Mesendoderm (in vitro differentiated cells): Measurements from ENCODE around the gene GPHN.

Experiments used
- DNase-seq: peaks from one replicate; pipeline ENCODE4 v3.0.0; 2013
- H2AK5ac ChIP-seq: 2 replicates; pipeline ENCODE4 v1.6.1; 2013; ENCODE audit warnings: low read length, inconsistent platforms
- H2BK120ac ChIP-seq: 2 replicates; pipeline ENCODE4 v1.6.1; 2013; ENCODE audit warnings: low read depth, mild to moderate bottlenecking, low read length, moderate library complexity, mixed read lengths
- H2BK15ac ChIP-seq: replicated peaks from 2 replicates; pipeline ENCODE4 v1.6.1; 2013; ENCODE audit warnings: low read depth, mild to moderate bottlenecking, moderate library complexity
- H2BK5ac ChIP-seq: 2 replicates; pipeline ENCODE4 v1.6.1; 2013; ENCODE audit warnings: low read length, inconsistent platforms
- H3K18ac ChIP-seq: 2 replicates; pipeline ENCODE4 v1.6.1; 2013; ENCODE audit warnings: mild to moderate bottlenecking, low read length, mixed read lengths
- H3K23ac ChIP-seq: one replicate; pipeline ENCODE4 v1.6.1; 2013; ENCODE audit warnings: low read length
- H3K27ac ChIP-seq: 2 replicates; pipeline ENCODE4 v1.5.1; 2013; ENCODE audit warnings: low read depth, mild to moderate bottlenecking, inconsistent platforms, low read length, moderate library complexity
- H3K27me3 ChIP-seq: 2 replicates; pipeline ENCODE4 v1.6.1; 2013; ENCODE audit warnings: low read length, control low read depth, mild to moderate bottlenecking, inconsistent platforms; ENCODE audit not compliant: insufficient read depth, poor library complexity
- H3K36me3 ChIP-seq: 2 replicates; pipeline ENCODE4 v1.6.1; 2013; ENCODE audit warnings: low read length, inconsistent platforms; ENCODE audit not compliant: control insufficient read depth, insufficient read depth
- H3K4ac ChIP-seq: one replicate; pipeline ENCODE4 v1.6.1; 2013; ENCODE audit warnings: low read depth, mild to moderate bottlenecking, low read length, moderate library complexity
- H3K4me1 ChIP-seq: 2 replicates; pipeline ENCODE4 v1.6.1; 2013; ENCODE audit warnings: low read depth, low read length, inconsistent platforms; ENCODE audit not compliant: control insufficient read depth
- H3K4me2 ChIP-seq: 2 replicates; pipeline ENCODE4 v1.6.1; 2013; ENCODE audit warnings: low read length
- H3K4me3 ChIP-seq: 2 replicates; pipeline ENCODE4 v1.5.1; 2013; ENCODE audit warnings: mild to moderate bottlenecking, low read length
- H3K56ac ChIP-seq: one replicate; pipeline ENCODE4 v1.6.1; 2013; ENCODE audit warnings: low read length
- H3K79me1 ChIP-seq: 2 replicates; pipeline ENCODE4 v1.6.1; 2013; ENCODE audit warnings: low read length, inconsistent platforms
- H3K79me2 ChIP-seq: 2 replicates; pipeline ENCODE4 v1.6.1; 2013; ENCODE audit warnings: mild to moderate bottlenecking, low read length; ENCODE audit not compliant: control insufficient read depth, insufficient read depth
- H3K9ac ChIP-seq: 2 replicates; pipeline ENCODE4 v1.6.1; 2013; ENCODE audit warnings: low read length, inconsistent platforms
- H4K5ac ChIP-seq: one replicate; pipeline ENCODE4 v1.6.1; 2013; ENCODE audit warnings: low read length
- H4K8ac ChIP-seq: one replicate; pipeline ENCODE4 v1.6.1; 2013; ENCODE audit warnings: low read depth, mild to moderate bottlenecking, control low read depth, low read length, moderate library complexity
- WGBS: extraction: QIAGEN DNeasy Blood & Tissue Kit; methylation state at CpG from one replicate; pipeline ENCODE4 v1.1.7; 2013; ENCODE audit warnings: low lambda C conversion rate, missing lambda C conversion rate; ENCODE audit not compliant: insufficient coverage; ENCODE audit errors: extremely low coverage; 5-methylcytosine and 5-hydroxymethylcytosine counted together

The GPHN gene

DNA sequence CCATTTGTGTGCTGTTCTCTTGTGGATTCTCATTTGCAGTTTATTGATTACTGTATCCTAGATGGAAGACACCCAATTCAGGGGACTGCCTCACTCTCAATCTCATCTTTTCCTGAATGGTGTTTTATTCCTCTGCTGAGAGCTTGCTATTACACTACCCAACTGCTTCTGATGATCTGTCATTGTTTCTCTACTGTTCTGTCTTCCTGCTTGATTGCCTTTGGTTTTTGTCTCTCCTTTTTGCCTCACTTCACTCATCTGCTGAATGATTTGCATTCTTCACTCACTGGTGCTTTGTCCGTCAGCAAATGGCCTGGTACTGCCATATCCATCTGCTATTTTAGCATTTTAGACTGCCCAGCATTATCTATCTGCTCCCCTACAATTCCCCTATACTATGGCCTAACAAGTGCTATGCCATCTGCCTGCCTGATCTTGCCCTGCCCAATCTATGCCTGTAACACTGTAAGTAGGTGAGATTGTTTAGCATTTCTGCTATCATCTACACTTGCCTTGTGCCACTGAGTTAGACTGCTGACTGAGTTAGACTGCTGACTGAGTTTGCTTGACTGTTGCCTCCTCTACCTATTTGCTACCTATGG is 335.1 kb downstream of the GPHN start:
- no peak for DNase-seq
- Histone ChIP-seq H3K79me1 (no peaks in the 10 kb centered on the region), H2BK120ac (no peak overlapping the region), H3K79me2 (no peaks in the 10 kb centered on the region), H4K5ac (no peak overlapping the region), H3K4ac (no peak overlapping the region), H3K27me3 (no peaks in the 10 kb centered on the region), H3K9ac (no peak overlapping the region), H2AK5ac (no peak overlapping the region), H3K4me2 (no peak overlapping the region), H3K4me3 (no peak overlapping the region), H4K8ac (no peak overlapping the region), H2BK15ac (no peak overlapping the region), H3K27ac (no peak overlapping the region), H3K18ac (no peak overlapping the region), H2BK5ac (no peak overlapping the region), H3K36me3 (no peaks in the 10 kb centered on the region), H3K4me1 (no peaks in the 10 kb centered on the region), H3K56ac (no peak overlapping the region), H3K23ac (no peak overlapping the region)
- no CpG with 5 or more reads among the region's 1 CpG for WGBS

DNA sequence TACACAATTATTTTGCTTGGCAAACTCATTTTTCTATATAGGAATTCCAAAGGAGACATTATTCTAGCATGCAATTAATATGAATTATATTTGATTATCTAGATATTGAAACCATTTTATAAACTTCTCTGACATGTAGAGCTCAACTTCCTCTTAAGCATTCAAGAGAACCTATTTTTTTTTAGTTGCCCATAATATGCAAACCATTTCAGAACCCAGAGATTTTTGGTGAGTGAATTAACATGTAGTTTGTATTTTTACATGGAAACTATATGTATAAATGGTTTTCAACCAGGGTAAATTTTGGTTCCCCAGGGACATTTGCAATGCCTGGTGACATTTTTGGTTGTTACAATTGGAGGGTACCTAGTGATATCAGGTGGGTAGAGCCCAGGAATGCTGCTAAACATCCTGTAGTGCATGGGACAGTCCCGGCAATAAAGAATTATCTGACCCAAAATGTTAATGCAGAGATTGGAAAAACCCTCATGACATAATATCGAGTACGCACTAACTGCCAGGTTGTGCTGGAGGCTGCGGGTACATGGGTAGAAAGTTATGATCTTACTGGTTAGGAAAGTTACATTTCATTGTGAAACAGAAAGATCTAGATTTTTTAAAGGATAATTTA is 342.4 kb downstream of the GPHN start:
- Histone ChIP-seq H3K79me2 (no peaks in the 10 kb centered on the region), H2BK120ac (no peak overlapping the region), H4K5ac (no peak overlapping the region), H3K36me3 (no peaks in the 10 kb centered on the region), H3K18ac (no peak overlapping the region), H3K4me1 (no peaks in the 10 kb centered on the region), H3K4ac (no peak overlapping the region), H3K79me1 (no peaks in the 10 kb centered on the region), H2BK5ac (no peak overlapping the region), H2AK5ac (no peak overlapping the region), H3K27ac (no peak overlapping the region), H2BK15ac (no peak overlapping the region), H3K23ac (no peak overlapping the region), H3K56ac (no peak overlapping the region), H3K9ac (no peak overlapping the region), H3K27me3 (no peaks in the 10 kb centered on the region), H3K4me3 (no peak overlapping the region), H3K4me2 (no peak overlapping the region), H4K8ac (no peak overlapping the region)
- DNase-seq, result no peak
- no CpG with 5 or more reads among the region's 4 CpGs for WGBS

DNA sequence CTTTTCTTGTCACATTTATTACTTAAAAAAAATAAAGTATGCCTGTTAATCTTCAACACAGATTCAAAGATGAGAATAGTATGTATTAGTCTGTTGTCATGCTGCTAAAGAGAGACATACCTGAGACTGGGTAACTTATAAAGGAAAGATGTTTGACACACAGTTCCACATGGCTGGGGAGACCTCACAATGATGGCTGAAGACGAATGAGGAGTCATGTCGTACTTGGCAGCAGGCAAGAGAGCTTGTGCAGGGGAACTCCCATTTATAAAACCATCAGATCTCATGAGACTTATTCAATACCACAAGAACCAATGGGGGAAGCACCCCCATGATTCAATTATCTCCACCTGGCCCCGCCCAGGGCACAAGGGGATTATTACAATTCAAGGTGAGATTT is 345.4 kb downstream of the GPHN start:
- no CpG with 5 or more reads among the region's 3 CpGs for WGBS
- no peaks in the 10 kb centered on the region for H3K36me3 ChIP-seq
- no peak overlapping the region for H3K27ac ChIP-seq
- DNase-seq, result no peak
- H3K79me2 ChIP-seq, result no peaks in the 10 kb centered on the region
- no peaks in the 10 kb centered on the region for H3K4me1 ChIP-seq
- no peak overlapping the region for H2AK5ac ChIP-seq
- no peaks in the 10 kb centered on the region for H3K79me1 ChIP-seq
- H2BK120ac ChIP-seq, result no peak overlapping the region
- H3K4ac ChIP-seq, result no peak overlapping the region
- no peak overlapping the region for H3K18ac ChIP-seq
- H2BK15ac ChIP-seq, result no peak overlapping the region
- no peak overlapping the region for H3K9ac ChIP-seq
- H3K4me3 ChIP-seq, result no peak overlapping the region
- H3K27me3 ChIP-seq, result no peaks in the 10 kb centered on the region
- H4K5ac ChIP-seq, result no peak overlapping the region
- no peak overlapping the region for H2BK5ac ChIP-seq
- no peak overlapping the region for H3K23ac ChIP-seq
- H4K8ac ChIP-seq, result no peak overlapping the region
- no peak overlapping the region for H3K4me2 ChIP-seq
- no peak overlapping the region for H3K56ac ChIP-seq

GRCh38 chr14:66857867-66858266 is 349.9 kb downstream of the GPHN start:
- Histone ChIP-seq H2BK5ac (no peak overlapping the region), H3K79me1 (no peaks in the 10 kb centered on the region), H2AK5ac (no peak overlapping the region), H4K5ac (no peak overlapping the region), H3K27me3 (no peaks in the 10 kb centered on the region), H3K4me1 (no peaks in the 10 kb centered on the region), H3K56ac (no peak overlapping the region), H3K23ac (no peak overlapping the region), H2BK120ac (no peak overlapping the region), H3K4me3 (no peak overlapping the region), H3K9ac (no peak overlapping the region), H3K36me3 (no peaks in the 10 kb centered on the region), H4K8ac (no peak overlapping the region), H3K79me2 (no peaks in the 10 kb centered on the region), H2BK15ac (no peak overlapping the region), H3K4me2 (no peak overlapping the region), H3K18ac (no peak overlapping the region), H3K27ac (no peak overlapping the region), H3K4ac (no peak overlapping the region)
- DNase-seq, result no peak
- WGBS, result no CpG with 5 or more reads among the region's 4 CpGs

DNA sequence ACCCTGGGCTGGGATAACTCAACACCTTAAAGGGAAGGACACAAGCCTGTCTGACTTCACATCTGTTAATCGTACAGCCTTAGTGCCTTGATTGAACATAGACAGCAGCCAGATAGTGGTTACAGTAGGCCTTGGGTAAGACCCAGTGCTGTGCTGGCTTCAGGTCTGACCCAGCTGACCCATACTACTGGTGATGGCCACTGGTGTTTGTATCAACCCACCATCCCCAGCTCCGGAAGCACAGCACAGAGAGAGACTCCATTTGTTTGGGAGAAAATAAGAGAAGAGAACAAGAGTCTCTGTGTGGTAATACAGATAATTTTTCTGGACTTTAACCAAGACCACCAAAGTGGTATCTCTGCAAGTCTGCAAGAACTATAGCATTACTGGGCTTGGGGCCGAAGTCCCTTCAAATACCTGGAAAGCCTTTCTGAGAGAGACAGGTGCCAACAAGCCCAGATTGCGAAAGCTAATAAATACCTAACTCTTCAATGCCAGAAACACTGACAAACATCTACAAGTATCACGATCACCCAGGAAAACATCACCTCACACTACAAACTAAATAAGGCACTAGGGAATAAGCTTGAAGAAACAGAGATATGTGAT is 351.2 kb downstream of the GPHN start:
- Histone ChIP-seq H3K27ac (no peak overlapping the region), H3K4ac (no peak overlapping the region), H3K36me3 (no peaks in the 10 kb centered on the region), H3K56ac (no peak overlapping the region), H3K9ac (no peak overlapping the region), H3K4me2 (no peak overlapping the region), H3K4me1 (no peaks in the 10 kb centered on the region), H2BK120ac (no peak overlapping the region), H2BK5ac (no peak overlapping the region), H4K5ac (no peak overlapping the region), H3K4me3 (no peak overlapping the region), H3K79me1 (no peaks in the 10 kb centered on the region), H4K8ac (no peak overlapping the region), H2AK5ac (no peak overlapping the region), H3K23ac (no peak overlapping the region), H3K27me3 (no peaks in the 10 kb centered on the region), H3K18ac (no peak overlapping the region), H3K79me2 (no peaks in the 10 kb centered on the region), H2BK15ac (no peak overlapping the region)
- WGBS, result no CpG with 5 or more reads among the region's 5 CpGs
- DNase-seq, result no peak

DNA sequence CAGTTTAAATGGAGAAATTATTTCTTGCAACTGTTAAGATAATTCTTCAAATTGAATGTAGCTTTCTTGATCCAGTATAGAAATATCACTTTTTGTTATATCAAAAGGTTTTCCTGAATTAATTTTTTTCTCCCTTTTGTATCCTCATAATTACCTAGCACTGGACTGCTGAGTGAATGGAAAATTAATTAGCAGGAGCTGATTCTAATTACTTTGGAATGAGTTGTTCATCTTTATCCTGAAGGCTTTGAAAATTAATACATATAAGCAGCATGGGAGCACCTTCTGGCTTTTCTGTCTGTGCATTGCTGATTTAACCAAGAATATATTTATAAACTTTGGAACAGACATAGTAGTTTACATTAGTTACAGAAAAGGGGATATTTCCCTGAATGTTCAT is 373.6 kb downstream of the GPHN start:
- H3K79me2 ChIP-seq, result no peaks in the 10 kb centered on the region
- no peak overlapping the region for H3K56ac ChIP-seq
- no peak overlapping the region for H3K27ac ChIP-seq
- no peak overlapping the region for H2BK5ac ChIP-seq
- no peaks in the 10 kb centered on the region for H3K4me1 ChIP-seq
- H3K27me3 ChIP-seq, result no peaks in the 10 kb centered on the region
- H4K8ac ChIP-seq, result no peak overlapping the region
- H2BK120ac ChIP-seq, result no peak overlapping the region
- no peak overlapping the region for H2AK5ac ChIP-seq
- no peak overlapping the region for H3K23ac ChIP-seq
- H3K9ac ChIP-seq, result no peak overlapping the region
- H3K18ac ChIP-seq, result no peak overlapping the region
- H3K4me3 ChIP-seq, result no peak overlapping the region
- no peak overlapping the region for H4K5ac ChIP-seq
- no peaks in the 10 kb centered on the region for H3K36me3 ChIP-seq
- DNase-seq, result no peak
- no peak overlapping the region for H3K4ac ChIP-seq
- no peak overlapping the region for H2BK15ac ChIP-seq
- H3K4me2 ChIP-seq, result no peak overlapping the region
- H3K79me1 ChIP-seq, result no peaks in the 10 kb centered on the region
